HepG2 (cell line): ENCODE results near the gene HPCAL1. TPM values are rescaled to one million over a fixed set of nuclear protein-coding genes. Genes with fewer than 3 reads are reported as not detected.
A peak's percentile ranks its signal among the peaks of the same experiment; 100 is the strongest.

Experiments
- ATAC-seq: fragments of 200-7000 bp; cut with Tn5 transposase; 3 replicates; pipeline ENCODE4 v1.9.1; 2020; ENCODE audit warnings: mild to moderate bottlenecking, moderate library complexity
- BruUV-seq: library from RNA; stranded (reverse); fragments of 400-500 nt; replicated peaks from 2 replicates; lab custom pipeline; 2021; lab: Mats Ljungman, UMichigan
- CTCF ChIA-PET: fragments of 300-600 bp; formaldehyde crosslinking; extraction: SDS; loops from one replicate; lab custom pipeline; 2021; ENCODE audit warnings: low total read pairs, inconsistent platforms, low intra/inter-chr PET ratio; lab: Yijun Ruan, JAX
- POLR2A ChIA-PET: fragments of 350-600 bp; sonication (Branson Sonifier 250); formaldehyde crosslinking; loops from one replicate; lab custom pipeline; 2020; ENCODE audit warnings: antibody characterized with exemption, inconsistent platforms; lab: Yijun Ruan, JAX
- DNase-seq: peaks from one replicate; pipeline ENCODE4 v3.0.0-alpha.2; 2015; ENCODE audit warnings: low spot score
- FAIRE-seq: peaks from 3 replicates; lab custom pipeline; 2011; peaks lifted over from hg19 to GRCh38; lab: Jason Lieb, UNC
- H2AFZ ChIP-seq: one replicate; pipeline ENCODE4 v1.6.1; 2011; ENCODE audit warnings: low read length, inconsistent platforms
- H3K27ac ChIP-seq: fragments of 300-600 bp; 3 replicates; pipeline ENCODE4 v1.8.0; 2011; ENCODE audit warnings: mixed run types, mild to moderate bottlenecking, mixed read lengths, low read length, inconsistent platforms; ENCODE audit not compliant: insufficient read depth; ENCODE audit errors: extremely low read length
- H3K27me3 ChIP-seq, 2 experiments: fragments of 200-600 bp in 1 of 2; 2 replicates in 1 of 2; 3 replicates in 1 of 2; pipeline versions ENCODE4 v1.6.0 to v1.8.0; 2011; ENCODE audit warnings: low read length in 2 of 2, mild to moderate bottlenecking in 2 of 2, moderate library complexity in 2 of 2, inconsistent platforms in 1 of 2; ENCODE audit not compliant: insufficient read depth in 2 of 2, control insufficient read depth in 1 of 2
- H3K36me3 ChIP-seq, 2 experiments: fragments of 200-600 bp in 1 of 2; replicated peaks in 1 of 2; 2 replicates in 1 of 2; 3 replicates in 1 of 2; pipeline versions ENCODE4 v1.5.1 to v1.8.0; 2011; ENCODE audit warnings: low read length in 2 of 2, inconsistent platforms in 1 of 2; ENCODE audit not compliant: insufficient read depth in 2 of 2, control insufficient read depth in 1 of 2
- H3K4me1 ChIP-seq: 2 replicates; pipeline ENCODE4 v1.5.1; 2012; ENCODE audit warnings: low read length, inconsistent platforms; ENCODE audit not compliant: insufficient read depth
- H3K4me2 ChIP-seq: 2 replicates; pipeline ENCODE4 v1.6.0; 2011; ENCODE audit warnings: low read depth, low read length, inconsistent platforms
- H3K4me3 ChIP-seq, 3 experiments: fragments of 200-600 bp in 1 of 3; sonication (generic), shearing (Covaris generic) in 1 of 3; replicated peaks in 1 of 3; 2 replicates each; pipeline ENCODE4 v1.5.1; 2011 to 2016; ENCODE audit warnings: low read length in 3 of 3, inconsistent platforms in 2 of 3, low read depth in 2 of 3, mild to moderate bottlenecking in 2 of 3, control low read depth in 1 of 3, mixed read lengths in 1 of 3; ENCODE audit not compliant: insufficient read depth in 1 of 3
- H3K79me2 ChIP-seq: one replicate; pipeline ENCODE4 v1.6.1; 2011; ENCODE audit warnings: low read length, inconsistent platforms; ENCODE audit not compliant: insufficient read depth
- H3K9ac ChIP-seq: 2 replicates; pipeline ENCODE4 v1.6.0; 2011; ENCODE audit warnings: mild to moderate bottlenecking, low read depth, low read length, inconsistent platforms; ENCODE audit not compliant: insufficient read depth
- H3K9me3 ChIP-seq: 2 replicates; pipeline ENCODE4 v1.5.1; 2012; ENCODE audit warnings: mild to moderate bottlenecking, low read length
- H4K20me1 ChIP-seq: 2 replicates; pipeline ENCODE4 v1.6.0; 2011; ENCODE audit warnings: inconsistent platforms, mild to moderate bottlenecking, low read length, moderate library complexity; ENCODE audit not compliant: insufficient read depth
- MZF1 ChIP-seq: sonication (generic); formaldehyde crosslinking; IDR thresholded peaks from 2 replicates; pipeline ENCODE4 v1.8.1; 2023; ENCODE audit warnings: mild to moderate bottlenecking, missing genetic modification reagents, borderline replicate concordance
- RBM22 ChIP-seq: fragments of 200-400 bp; formaldehyde crosslinking; optimal IDR thresholded peaks from 2 replicates; pipeline ENCODE3; 2017; ENCODE audit warnings: mild to moderate bottlenecking, low read length, moderate library complexity
- ZIK1 ChIP-seq: sonication (generic); formaldehyde crosslinking; IDR thresholded peaks from 2 replicates; pipeline ENCODE4 v1.5.0; 2020; ENCODE audit warnings: mild to moderate bottlenecking, low read depth, missing genetic modification reagents, borderline replicate concordance
- WGBS: methylation state at CpG from one replicate; pipeline ENCODE4 v1.1.6; 2017; ENCODE audit warnings: low lambda C conversion rate; 5-methylcytosine and 5-hydroxymethylcytosine counted together
- in situ Hi-C: cut with HindIII; loops from 2 replicates; pipeline ENCODE4 v1.10.0; 2017; ENCODE audit warnings: low pct_unique_long_range_greater_than_20kb; ENCODE audit not compliant: extremely low pct_ligation_motif_present
- intact Hi-C: fragments of 100-400 bp; cut with micrococcal nuclease; formaldehyde crosslinking; loops from one replicate; pipeline ENCODE4 v1.10.0; 2022; ENCODE audit not compliant: unreplicated experiment
- polyA plus RNA-seq, 8 experiments: library from polyadenylated mRNA; depleted of rRNA in 3 of 8; stranded (reverse) in 7 of 8; unstranded in 1 of 8; fragments of >200 nt; fragmentation: Illumina TruSeq in 4 of 8; extraction: Trizol in 4 of 8; gene quantifications; 2 replicates each; pipeline versions ENCODE4 v1.2.1 to v1.2.3, GENCODE V29; 2011 to 2016; ENCODE audit warnings: low read depth in 4 of 8, missing spikeins in 1 of 8, mixed read lengths in 1 of 8; ENCODE audit not compliant: insufficient read depth in 1 of 8
- total RNA-seq, 5 experiments: library from RNA; depleted of rRNA; stranded (reverse); fragments of >200 nt; fragmentation: Illumina TruSeq; extraction: Trizol; gene quantifications; 2 replicates each; pipeline ENCODE4 v1.2.3, GENCODE V29; 2016; ENCODE audit warnings: low read depth in 1 of 5
- TF ChIP-seq, protein P1 (sequence below): sonication (generic); formaldehyde crosslinking; IDR thresholded peaks from 2 replicates; pipeline ENCODE4 v1.5.1; 2020; ENCODE audit warnings: mild to moderate bottlenecking, missing genetic modification reagents, moderate library complexity
- TF ChIP-seq, protein P2 (sequence below): sonication (generic); formaldehyde crosslinking; IDR thresholded peaks from 2 replicates; pipeline ENCODE4 v1.9.0; 2021; ENCODE audit warnings: missing genetic modification reagents, borderline replicate concordance

HPCAL1 gene
- total and polyA plus RNA-seq, 2 of the 13 experiments (the other 11 are each of a cell fraction or from before 2014, with no cell fraction given): 29.5 to 29.9 TPM

DNA sequence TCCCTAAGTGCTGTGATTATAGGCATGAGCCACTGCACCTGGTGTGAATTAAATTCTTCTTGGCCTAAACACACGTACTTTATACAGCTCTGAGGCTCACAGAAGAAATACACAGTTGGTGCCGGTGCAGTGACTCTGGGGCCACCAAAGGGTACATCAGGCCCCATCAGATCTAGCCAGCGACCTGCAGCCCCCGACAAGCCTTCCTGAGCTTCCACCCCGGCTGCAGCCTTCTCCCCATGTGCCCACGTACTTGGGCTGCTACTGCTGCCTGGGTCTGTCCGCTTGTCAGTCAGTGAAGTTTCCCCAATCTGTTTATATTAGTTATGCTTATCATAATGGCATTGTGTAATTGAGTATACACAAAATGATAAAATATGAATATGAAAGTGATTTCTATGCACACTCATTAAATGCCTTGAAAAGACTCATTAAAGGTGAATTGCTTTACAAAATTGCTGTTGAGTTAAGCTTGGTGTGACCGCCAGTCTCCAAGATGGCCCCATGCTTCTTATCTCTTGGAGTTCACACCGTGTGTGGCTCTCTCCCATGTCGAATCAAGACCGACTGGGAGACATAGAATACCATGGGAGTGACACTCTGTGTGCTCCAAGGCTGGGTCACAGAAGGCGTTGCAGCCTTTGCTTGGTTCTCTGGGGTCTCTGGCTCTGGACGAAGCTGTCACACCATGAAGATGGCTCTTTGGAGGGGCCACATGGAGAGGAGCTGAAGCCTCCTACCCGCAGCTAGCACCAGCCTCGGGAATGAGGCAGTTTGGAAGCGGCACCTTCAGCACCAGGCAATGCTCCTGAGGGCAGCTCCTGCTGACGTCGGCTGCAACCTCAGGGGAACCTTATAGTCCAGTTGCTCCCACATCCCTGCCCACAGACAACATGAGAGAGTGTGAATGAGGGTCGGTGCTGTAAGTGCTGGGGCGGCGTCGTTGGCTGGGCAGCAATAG, 29.2 kb upstream of the HPCAL1 start:
- in situ Hi-C loops: loop anchor here (5.0 kb wide), 1 partner anchor 134 kb away; no protein-coding TSS in a partner anchor
- Histone ChIP-seq H3K4me1 (peaks cover 57% of the 10 kb centered on the region), H4K20me1 (no peaks in the 10 kb centered on the region), H3K4me3 (no peak overlapping the region), H3K9me3 (no peaks in the 10 kb centered on the region), H3K79me2 (no peaks in the 10 kb centered on the region), H3K4me2 (no peak overlapping the region), H3K36me3 (no peaks in the 10 kb centered on the region), H3K27me3 (peaks cover 7 to 30% of the 10 kb centered on the region in 2 experiments; a peak in 4 of 5 replicates), H3K27ac (no peak overlapping the region), H3K9ac (no peak overlapping the region), H2AFZ (no peak overlapping the region)
- ATAC-seq (no peak), FAIRE-seq (no peak), DNase-seq (no peak)
- intact Hi-C loops: loop anchor here (10.0 kb wide), 1 partner anchor 149 kb away; the partner anchor contains the start of gene RRM2
- no TSS peak for BruUV-seq
- ChIA-PET CTCF (no interaction called here), POLR2A (interaction anchor here (0.8 to 1.3 kb wide), 2 partner anchors 28 to 135 kb away, joined by 3 to 4 read pairs; no protein-coding TSS in a partner anchor)
- TF ChIP-seq ZIK1 (CRISPR knock-in tag) (no peak), RBM22 (no peak), MZF1 (CRISPR knock-in tag) (no peak)
- TF ChIP-seq, protein P1, sequence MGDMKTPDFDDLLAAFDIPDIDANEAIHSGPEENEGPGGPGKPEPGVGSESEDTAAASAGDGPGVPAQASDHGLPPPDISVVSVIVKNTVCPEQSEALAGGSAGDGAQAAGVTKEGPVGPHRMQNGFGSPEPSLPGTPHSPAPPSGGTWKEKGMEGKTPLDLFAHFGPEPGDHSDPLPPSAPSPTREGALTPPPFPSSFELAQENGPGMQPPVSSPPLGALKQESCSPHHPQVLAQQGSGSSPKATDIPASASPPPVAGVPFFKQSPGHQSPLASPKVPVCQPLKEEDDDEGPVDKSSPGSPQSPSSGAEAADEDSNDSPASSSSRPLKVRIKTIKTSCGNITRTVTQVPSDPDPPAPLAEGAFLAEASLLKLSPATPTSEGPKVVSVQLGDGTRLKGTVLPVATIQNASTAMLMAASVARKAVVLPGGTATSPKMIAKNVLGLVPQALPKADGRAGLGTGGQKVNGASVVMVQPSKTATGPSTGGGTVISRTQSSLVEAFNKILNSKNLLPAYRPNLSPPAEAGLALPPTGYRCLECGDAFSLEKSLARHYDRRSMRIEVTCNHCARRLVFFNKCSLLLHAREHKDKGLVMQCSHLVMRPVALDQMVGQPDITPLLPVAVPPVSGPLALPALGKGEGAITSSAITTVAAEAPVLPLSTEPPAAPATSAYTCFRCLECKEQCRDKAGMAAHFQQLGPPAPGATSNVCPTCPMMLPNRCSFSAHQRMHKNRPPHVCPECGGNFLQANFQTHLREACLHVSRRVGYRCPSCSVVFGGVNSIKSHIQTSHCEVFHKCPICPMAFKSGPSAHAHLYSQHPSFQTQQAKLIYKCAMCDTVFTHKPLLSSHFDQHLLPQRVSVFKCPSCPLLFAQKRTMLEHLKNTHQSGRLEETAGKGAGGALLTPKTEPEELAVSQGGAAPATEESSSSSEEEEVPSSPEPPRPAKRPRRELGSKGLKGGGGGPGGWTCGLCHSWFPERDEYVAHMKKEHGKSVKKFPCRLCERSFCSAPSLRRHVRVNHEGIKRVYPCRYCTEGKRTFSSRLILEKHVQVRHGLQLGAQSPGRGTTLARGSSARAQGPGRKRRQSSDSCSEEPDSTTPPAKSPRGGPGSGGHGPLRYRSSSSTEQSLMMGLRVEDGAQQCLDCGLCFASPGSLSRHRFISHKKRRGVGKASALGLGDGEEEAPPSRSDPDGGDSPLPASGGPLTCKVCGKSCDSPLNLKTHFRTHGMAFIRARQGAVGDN (CRISPR knock-in tag): peak; percentile 9; the same call in 1 of the 2 replicates
- TF ChIP-seq, protein P2, sequence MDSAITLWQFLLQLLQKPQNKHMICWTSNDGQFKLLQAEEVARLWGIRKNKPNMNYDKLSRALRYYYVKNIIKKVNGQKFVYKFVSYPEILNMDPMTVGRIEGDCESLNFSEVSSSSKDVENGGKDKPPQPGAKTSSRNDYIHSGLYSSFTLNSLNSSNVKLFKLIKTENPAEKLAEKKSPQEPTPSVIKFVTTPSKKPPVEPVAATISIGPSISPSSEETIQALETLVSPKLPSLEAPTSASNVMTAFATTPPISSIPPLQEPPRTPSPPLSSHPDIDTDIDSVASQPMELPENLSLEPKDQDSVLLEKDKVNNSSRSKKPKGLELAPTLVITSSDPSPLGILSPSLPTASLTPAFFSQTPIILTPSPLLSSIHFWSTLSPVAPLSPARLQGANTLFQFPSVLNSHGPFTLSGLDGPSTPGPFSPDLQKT: no peak
- 64% methylated on average over 21 of the region's 22 CpGs for WGBS
